GDM1 (cell line): ENCODE measurements around the gene POLD1.

Experiments used
- DNase-seq: peaks from one replicate; lab custom pipeline; 2025; lab: John Stamatoyannopoulos, UW

Gene POLD1

DNA sequence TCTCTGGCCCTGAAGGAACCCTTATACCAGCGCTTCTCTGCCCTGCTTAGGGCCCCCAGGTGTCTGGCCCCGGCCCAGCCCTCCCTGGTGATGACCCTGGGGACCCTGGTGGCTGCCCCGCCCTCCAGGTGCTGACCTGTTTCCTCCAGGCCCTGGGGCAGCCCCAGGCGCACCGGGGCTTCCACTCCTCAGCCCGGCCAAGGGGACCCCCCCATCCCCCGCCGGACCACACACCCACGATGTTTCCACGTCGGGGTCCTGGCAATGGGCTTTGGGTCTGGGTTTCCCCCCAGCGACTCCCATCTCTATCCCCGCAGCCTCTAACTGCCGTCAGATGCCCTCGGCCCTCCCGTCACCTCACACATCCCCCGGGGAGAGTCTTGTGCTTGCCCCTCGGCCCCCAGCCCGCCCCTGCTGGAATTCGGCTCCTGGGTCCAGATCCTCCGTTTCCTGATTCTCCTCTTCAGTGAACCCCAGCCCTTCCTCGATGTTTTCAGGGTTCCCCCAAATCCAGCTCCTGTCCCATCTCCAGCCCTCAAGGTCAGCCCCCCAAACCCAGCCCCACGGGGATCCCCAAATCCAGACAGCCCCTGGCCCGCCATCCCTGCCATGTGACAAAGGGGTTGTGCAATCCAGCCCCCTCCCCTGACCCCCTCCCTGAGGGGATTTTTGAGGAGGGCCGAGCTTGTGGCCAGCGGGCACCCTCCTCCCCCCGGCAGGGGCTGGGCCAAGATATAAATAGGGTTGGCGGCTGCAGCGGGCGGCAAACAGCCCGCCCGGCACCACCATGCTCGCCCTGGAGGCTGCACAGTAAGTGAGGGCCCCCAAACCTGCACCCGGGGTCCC lies 34.3 kb downstream of the POLD1 start, which contains the start of gene SPIB:
TSS of gene SPIB (plus strand) at position 763 of the 846 bp plus-strand sequence. CDS start at position 788, 25 bp downstream.
- no peak for DNase-seq

- DNase-seq: no peak
Observed at GRCh38 chr19:50419022-50419579, 35.0 kb downstream of the POLD1 start.

GRCh38 chr19:50419580-50420035 lies 35.5 kb downstream of the POLD1 start:
- DNase-seq: no peak

DNA sequence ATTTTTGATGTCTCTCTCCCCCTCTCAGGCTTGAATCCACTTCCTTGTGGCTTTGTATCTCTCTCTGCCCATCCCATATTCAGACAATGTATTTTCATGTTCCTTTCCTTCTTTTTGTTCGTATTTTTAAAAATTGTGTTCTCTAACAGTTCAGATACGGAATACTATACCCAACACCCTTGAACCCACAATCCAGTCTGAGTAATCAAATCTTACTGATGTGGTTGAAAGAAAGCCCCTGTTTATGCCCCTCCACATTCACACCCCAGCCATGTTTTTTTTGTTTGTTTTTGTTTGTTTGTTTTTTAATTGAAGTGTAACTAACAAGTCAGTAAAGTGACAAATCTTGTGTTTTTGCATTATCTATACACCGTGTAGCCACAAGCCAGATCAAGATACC lies 36.0 kb downstream of the POLD1 start:
- DNase-seq: no peak

- DNase-seq: no peak
Observed at GRCh38 chr19:50420808-50421207, 36.7 kb downstream of the POLD1 start.

DNA sequence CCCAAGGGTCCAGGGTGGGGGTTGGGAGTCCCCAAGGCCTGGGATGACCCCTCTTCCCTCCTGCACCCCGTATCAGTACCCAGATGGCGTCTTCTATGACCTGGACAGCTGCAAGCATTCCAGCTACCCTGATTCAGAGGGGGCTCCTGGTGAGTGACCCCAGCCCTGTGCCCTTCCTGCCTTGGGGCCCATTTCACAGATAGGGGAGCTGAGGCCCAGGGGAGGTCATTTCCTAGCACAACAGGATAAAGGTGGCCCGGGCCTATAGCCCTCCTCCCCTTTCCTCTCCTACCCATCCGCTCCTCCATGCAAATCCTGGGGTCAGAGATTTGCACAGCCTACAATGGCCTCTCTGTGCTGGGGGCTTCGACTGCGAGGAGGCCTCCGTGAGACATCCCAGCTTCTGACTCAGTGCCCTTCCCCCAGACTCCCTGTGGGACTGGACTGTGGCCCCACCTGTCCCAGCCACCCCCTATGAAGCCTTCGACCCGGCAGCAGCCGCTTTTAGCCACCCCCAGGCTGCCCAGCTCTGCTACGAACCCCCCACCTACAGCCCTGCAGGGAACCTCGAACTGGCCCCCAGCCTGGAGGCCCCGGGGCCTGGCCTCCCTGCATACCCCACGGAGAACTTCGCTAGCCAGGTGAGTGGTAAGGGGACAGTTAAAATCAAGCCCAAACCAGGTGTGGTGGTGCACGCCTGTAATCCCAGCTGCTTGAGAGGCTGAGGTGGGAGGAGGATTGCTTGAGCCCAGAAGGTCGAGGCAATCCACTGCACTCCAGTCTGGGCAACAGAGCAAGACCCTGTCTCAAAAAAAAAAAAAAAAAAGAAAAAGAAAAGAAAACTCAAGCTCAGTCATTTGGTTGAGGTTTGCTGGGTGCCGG lies 38.5 kb downstream of the POLD1 start:
- DNase-seq: no peak

GRCh38 chr19:50423279-50424113 lies 39.3 kb downstream of the POLD1 start:
- no peak for DNase-seq

DNA sequence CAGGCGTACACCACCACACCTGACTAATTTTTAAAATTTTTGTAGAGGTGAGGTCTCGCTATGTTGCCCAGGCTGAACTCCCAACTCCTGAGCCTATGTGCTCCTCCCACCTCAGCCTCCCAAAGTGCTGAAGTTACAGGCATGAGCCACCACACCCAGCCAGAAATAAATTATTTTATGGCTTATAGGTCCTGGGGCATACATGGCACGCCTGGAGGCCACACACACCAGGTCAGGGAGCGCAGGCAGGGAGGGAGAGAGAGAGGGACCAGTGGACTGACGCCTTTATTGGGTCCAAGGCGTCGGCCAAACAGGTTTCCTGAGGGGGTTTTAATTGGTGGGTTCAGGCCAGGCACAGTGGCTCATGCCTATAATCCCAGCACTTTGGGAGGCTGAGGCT lies 41.4 kb downstream of the POLD1 start:
- no peak for DNase-seq

GRCh38 chr19:50427318-50427925 lies 43.3 kb downstream of the POLD1 start:
- no peak for DNase-seq

GRCh38 chr19:50427997-50428425 lies 43.9 kb downstream of the POLD1 start:
- DNase-seq: peak; percentile 73

- no peak for DNase-seq
Observed at GRCh38 chr19:50428772-50429463, 44.8 kb downstream of the POLD1 start.

- no peak for DNase-seq
Observed at GRCh38 chr19:50430888-50431342, 46.8 kb downstream of the POLD1 start.

DNA sequence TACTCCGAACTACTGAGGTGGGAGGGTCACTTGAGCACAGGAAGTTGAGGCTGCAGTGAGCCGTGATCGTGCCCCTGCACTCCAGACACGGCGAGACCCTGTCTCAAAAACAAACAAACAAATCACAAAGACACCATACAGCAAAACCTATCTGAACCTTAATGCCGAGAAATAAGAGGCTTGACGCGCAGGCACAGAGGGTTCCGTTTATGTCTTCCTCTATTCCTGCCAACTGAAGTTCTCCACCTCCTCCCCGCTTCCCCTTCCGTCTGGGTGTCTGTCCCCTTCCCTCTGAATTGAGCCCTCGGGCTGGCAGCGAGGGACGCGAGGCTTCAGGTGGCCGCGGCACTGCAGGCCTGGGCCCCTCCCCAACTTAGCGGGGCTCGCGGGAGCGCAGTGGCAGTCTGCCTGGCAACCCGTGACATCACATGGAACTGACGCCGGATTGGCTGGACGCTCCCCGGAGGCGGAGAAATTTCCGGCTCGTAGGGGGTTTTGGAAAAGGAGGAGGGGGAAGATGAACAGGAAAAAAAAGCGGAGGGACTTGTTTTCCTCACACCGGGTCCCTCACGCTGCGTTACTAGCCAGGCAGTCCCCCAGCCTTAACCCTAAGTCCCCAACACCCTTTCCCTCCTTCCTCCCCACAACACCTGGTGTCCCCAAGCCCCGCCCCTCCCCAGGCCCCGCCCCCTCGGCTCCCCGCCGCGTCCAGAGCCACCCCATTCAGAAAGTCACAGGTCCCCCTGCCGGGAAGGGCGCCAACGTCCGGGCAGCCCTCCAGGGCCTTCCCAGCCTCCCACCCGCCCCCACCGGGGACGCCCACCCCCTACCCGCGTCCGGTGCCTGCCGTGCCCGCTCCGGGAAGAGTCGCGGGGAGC lies 47.4 kb downstream of the POLD1 start:
- DNase-seq: peak; percentile 88

DNA sequence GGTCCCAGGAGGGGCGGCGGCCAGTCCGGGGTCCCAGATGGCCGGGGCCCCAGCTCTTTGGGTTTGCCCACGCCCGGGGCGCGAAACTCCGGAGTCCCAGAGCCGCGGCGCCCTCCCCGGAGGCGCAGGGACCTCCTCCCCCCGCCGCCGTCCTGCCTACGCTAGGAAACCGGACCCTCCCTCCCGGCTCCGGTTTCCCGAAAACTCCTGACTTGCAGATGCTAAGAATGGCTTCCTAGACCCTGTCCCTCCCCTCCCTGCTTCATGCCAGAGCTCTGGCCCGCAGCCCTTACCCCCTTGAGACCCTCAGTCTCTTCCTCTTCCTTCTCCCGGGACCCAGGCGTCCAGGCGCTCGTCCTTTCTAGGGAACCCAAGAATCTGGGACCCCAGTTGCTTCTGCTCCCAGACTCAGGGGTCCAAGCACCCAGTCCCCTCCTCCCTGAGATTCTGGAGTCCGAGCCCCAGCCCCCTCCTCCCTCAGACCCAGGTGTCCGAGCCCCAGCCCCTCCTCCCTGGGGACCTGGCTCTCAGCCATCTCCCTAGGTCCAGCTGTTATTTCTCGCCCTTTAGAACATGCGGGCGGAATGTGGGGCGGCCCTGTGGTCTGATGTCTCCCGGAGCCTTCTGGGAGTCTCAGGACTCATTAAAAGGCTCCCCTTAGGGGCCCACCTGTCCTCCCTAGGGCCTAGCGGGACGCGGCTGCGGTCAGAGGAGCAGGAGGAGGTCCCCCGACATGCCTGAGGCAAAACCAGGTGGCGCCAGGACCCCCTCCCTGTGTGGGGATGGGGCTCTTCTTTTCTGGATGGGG lies 48.3 kb downstream of the POLD1 start, which contains the start of gene MYBPC2:
TSS of gene MYBPC2 (plus strand) at position 672 of the 808 bp plus-strand sequence. CDS start at position 734, 62 bp downstream.
- no peak for DNase-seq

DNA sequence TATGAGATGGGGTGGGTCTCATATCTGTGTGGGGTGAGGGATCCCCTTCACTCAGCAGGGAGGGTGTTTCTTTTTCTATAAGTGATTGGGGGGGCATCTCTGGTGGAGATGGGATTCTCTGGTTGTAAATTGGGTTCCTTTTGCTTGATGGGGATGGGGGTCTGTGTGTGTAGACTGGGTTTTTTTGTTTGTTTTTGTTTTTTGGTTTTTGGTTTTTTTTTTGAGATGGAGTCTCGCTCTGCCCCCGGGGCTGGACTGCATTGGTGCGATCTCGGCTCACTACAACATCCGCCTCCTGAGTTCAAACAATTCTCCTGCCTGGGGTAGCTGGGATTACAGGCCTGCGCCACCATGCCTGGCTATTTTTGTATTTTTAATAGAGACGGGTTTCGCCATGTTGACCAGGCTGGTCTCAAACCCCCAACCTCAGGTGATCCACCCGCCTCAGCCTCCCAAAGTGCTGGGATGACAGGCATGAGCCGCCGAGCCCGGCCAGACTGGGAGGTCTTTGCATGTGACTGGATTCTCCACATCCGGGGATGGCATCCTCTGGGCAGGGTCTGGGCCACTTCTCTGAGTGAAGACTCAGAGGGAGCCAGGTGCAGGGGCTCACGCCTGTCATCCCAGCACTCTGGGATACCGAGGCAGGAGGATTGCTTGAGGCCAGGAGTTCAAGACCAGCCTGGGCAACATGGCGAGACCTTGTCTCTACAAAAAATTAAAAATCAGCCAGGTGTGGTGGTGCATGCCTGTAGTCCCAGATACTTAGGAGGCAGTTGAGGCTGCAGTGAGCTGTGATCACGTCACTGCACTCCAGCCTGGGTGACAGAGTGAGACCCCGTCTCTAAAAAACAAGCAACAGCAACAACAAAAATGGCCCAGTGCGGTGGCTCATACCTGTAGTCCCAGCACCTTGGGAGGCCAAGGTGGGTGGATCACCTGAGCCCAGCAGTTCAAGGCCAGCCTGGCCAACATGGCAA lies 49.3 kb downstream of the POLD1 start:
- no peak for DNase-seq

DNA sequence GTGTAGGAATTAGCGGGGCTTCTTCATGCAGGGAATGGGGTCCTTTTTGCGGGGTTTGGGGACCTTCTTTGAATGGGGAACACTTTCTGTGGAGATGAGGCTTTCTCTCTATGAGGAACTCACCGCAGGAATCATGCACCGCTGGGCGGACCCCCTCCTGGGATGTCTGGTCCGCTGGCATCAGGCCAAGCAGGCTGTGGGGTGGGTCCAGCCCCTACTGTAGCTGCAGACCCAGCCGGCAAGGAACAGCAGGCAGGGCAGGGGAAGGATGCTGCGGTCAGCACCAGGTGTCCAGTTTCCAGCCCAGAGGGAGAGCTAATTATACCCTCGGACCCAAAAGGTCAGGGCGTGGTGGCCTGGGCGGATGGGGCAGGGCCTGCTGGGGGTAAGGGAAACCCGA lies 50.4 kb downstream of the POLD1 start:
- DNase-seq: no peak

GRCh38 chr19:50435221-50435620 lies 51.1 kb downstream of the POLD1 start:
- no peak for DNase-seq
